ENCODE measurements around the gene PNMA6E. TPM values are rescaled to one million over a fixed set of nuclear protein-coding genes. Genes with fewer than 3 reads are reported as not detected.

PNMA6E gene
- total and polyA plus RNA-seq, 8 donors = not detected

DNA sequence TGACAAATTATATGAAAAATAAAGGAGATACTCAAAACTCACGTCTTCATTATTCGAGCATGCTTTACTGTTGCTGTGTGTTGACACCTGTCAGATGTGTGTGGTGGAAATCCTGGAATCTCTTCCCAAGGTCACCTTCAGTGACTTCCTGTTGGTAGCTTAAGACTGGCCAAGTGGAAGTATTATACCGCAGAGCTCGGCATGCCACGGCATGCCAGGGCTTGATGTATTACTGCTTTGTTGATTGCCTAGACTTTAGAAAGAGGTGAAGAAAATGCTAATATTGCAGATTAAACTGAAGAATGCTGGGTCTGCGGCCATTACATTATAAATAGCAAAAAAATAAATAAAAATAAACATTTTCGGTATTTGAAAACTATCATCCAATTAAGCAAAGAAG, 40.1 kb upstream of the PNMA6E start:
- ATAC-seq (no peak), DNase-seq (no peak)
- H3K4me3 ChIP-seq = no peak overlapping the region
- no peak overlapping the region for H3K27ac ChIP-seq
- TF ChIP-seq, protein P1, sequence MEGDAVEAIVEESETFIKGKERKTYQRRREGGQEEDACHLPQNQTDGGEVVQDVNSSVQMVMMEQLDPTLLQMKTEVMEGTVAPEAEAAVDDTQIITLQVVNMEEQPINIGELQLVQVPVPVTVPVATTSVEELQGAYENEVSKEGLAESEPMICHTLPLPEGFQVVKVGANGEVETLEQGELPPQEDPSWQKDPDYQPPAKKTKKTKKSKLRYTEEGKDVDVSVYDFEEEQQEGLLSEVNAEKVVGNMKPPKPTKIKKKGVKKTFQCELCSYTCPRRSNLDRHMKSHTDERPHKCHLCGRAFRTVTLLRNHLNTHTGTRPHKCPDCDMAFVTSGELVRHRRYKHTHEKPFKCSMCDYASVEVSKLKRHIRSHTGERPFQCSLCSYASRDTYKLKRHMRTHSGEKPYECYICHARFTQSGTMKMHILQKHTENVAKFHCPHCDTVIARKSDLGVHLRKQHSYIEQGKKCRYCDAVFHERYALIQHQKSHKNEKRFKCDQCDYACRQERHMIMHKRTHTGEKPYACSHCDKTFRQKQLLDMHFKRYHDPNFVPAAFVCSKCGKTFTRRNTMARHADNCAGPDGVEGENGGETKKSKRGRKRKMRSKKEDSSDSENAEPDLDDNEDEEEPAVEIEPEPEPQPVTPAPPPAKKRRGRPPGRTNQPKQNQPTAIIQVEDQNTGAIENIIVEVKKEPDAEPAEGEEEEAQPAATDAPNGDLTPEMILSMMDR (IDR thresholded peaks at IDR 0.05) = no peak
- H3K9me3 ChIP-seq = no peaks in the 10 kb centered on the region
- H3K27me3 ChIP-seq = no peaks in the 10 kb centered on the region
- H3K4me1 ChIP-seq = no peaks in the 10 kb centered on the region
- H3K36me3 ChIP-seq = no peaks in the 10 kb centered on the region
- intact Hi-C loops (cut with DNase I) = no loop called here

DNA sequence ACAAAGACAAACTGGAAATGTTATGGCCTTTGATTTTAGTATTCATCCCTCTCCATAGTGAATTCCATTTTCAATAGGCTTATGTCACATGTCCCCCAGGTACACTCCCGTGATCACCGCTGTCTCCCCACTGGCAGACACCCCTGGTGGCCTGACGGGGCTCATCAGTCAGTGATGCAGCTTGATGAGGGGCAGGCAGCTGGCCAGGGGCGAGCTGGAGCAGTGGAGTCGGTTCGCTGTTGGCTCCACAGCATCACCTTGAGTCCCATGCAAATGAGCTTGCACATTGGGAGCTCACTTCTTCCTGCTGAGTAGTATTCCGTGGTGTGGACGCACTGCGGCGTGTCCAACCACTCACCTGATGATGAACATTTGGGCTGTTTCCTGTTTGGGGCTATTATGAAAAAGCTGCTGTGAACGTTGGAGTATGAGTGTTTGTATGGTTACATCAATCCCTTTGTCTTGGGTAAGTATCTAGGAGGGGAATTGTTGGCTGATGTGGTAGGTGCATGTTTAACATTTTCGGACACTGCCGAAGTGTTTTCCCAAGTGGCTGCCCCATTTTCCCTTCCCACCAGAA, 39.5 kb upstream of the PNMA6E start:
- Histone ChIP-seq H3K36me3 (no peaks in the 10 kb centered on the region), H3K4me3 (no peak overlapping the region), H3K4me1 (no peaks in the 10 kb centered on the region), H3K9me3 (no peaks in the 10 kb centered on the region), H3K27ac (no peak overlapping the region), H3K27me3 (no peaks in the 10 kb centered on the region)
- DNase-seq = no peak
- no peak for ATAC-seq
- intact Hi-C loops (cut with DNase I) = no loop called here
- TF ChIP-seq, protein P1 (IDR thresholded peaks at IDR 0.05) = no peak

DNA sequence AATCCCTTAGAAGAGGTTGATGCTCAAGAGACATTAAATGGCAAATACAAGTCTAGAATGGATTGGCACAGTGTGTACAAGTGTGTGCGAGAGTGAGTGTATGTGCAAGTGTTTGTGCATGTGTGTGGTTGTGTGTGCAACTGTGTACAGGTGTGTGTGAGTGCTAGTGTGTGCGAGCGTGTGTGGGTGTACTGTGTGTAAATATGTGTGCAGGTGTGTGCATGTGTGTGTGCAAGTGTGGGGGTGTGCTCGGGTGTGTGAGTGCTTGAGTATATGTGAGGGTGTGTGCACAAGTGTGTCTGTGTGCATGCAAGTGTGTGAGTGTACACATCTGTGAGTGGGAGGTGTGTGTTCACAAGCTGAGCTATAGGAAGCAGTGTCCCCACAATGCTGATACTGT, 38.8 kb upstream of the PNMA6E start:
- intact Hi-C loops (cut with DNase I) = no loop called here
- no peak overlapping the region for H3K27ac ChIP-seq
- H3K4me1 ChIP-seq = no peaks in the 10 kb centered on the region
- H3K36me3 ChIP-seq = no peaks in the 10 kb centered on the region
- TF ChIP-seq, protein P1 (IDR thresholded peaks at IDR 0.05) = no peak
- H3K9me3 ChIP-seq = no peaks in the 10 kb centered on the region
- DNase-seq (no peak), ATAC-seq (no peak)
- H3K27me3 ChIP-seq = no peaks in the 10 kb centered on the region
- no peak overlapping the region for H3K4me3 ChIP-seq

DNA sequence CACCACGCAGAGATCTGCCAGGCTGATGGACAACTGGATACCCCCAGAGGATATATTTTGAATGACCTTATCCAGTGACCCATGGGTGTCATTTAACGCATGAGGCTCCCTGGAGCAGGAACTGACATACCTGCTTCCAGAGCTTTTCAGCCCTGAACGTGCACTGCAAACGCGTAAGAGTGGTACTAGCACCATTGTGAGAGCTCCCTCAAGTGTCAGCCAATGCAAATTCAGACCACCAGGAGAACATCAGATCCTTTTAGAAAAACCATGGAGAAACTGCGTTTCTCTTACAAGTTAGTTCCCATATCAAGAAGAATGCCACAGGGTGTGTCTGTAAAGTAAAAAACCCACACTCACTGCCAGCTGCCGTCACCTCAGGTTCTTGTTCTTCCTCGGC, 37.4 kb upstream of the PNMA6E start:
- Histone ChIP-seq H3K27ac (no peak overlapping the region), H3K9me3 (no peaks in the 10 kb centered on the region), H3K4me3 (no peak overlapping the region), H3K4me1 (no peaks in the 10 kb centered on the region), H3K36me3 (no peaks in the 10 kb centered on the region), H3K27me3 (no peaks in the 10 kb centered on the region)
- DNase-seq (no peak), ATAC-seq (no peak)
- TF ChIP-seq, protein P1 (IDR thresholded peaks at IDR 0.05) = no peak
- intact Hi-C loops (cut with DNase I) = no loop called here

DNA sequence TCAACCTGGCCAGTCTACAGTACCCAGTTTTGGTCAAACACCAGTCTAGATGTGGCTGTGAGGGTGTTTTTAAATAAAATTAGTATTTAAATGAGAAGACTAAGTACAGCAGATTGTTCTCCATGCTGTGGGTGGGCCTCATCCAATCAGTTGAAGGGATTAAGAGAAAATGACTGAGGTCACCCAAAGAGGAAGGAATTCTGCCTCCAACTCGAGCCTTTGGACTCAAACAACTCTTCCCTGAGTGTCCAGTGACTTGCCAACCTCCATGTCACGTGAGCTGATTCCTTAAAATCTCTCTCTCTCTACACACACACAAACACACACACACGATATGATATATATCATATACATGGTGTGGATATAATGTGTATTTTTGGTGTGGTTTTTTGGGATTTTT, 34.7 kb upstream of the PNMA6E start:
- ATAC-seq = no peak

More for the DNA sequence above, 34.7 kb upstream of the PNMA6E start:
- H3K27ac ChIP-seq = no peak overlapping the region
- H3K36me3 ChIP-seq = no peaks in the 10 kb centered on the region
- H3K4me1 ChIP-seq = no peaks in the 10 kb centered on the region
- H3K9me3 ChIP-seq = no peaks in the 10 kb centered on the region
- TF ChIP-seq, protein P1 (IDR thresholded peaks at IDR 0.05) = no peak
- intact Hi-C loops (cut with DNase I) = no loop called here
- no peak overlapping the region for H3K4me3 ChIP-seq
- no peaks in the 10 kb centered on the region for H3K27me3 ChIP-seq
- no peak for DNase-seq
